A549 (cell line): ENCODE results near the gene CDHR5. TPM values are rescaled to one million over a fixed set of nuclear protein-coding genes. Genes with fewer than 3 reads are reported as not detected.
A peak's percentile ranks its signal among the peaks of the same experiment; 100 is the strongest.

Experiments
- ATAC-seq, 2 experiments: fragments of 200-7000 bp in 1 of 2; fragments of >200 bp in 1 of 2; cut with Nextera tagmentation in 1 of 2; cut with Tn5 transposase in 1 of 2; 3 replicates each; pipeline versions ENCODE4 v1.8.0 to v1.9.1; 2018 to 2020; ENCODE audit warnings: mild to moderate bottlenecking in 1 of 2, moderate library complexity in 1 of 2
- CTCF ChIA-PET: fragments of 300-600 bp; sonication (Branson Sonifier 250); formaldehyde crosslinking; extraction: SDS; loops from one replicate; lab custom pipeline; 2021; ENCODE audit warnings: antibody characterized with exemption, inconsistent platforms; lab: Yijun Ruan, JAX
- POLR2A ChIA-PET: fragments of 350-600 bp; formaldehyde crosslinking; extraction: SDS; loops from one replicate; lab custom pipeline; 2021; ENCODE audit warnings: antibody characterized with exemption, inconsistent platforms; lab: Yijun Ruan, JAX
- DNase-seq, 2 experiments: peaks; one replicate each; pipeline versions ENCODE4 v3.0.0 to v3.0.0-alpha.2; 2011 to 2016; ENCODE audit warnings: low read depth in 1 of 2, low spot score in 1 of 2
- FAIRE-seq: peaks from 2 replicates; lab custom pipeline; 2011; peaks lifted over from hg19 to GRCh38; lab: Jason Lieb, UNC
- H3K27ac ChIP-seq, 2 experiments: fragments of >200 bp; sonication (Bioruptor Twin); formaldehyde crosslinking; 3 replicates each; pipeline ENCODE4 v1.5.1; 2016 to 2017
- H3K4me1 ChIP-seq: fragments of >200 bp; sonication (Bioruptor Twin); formaldehyde crosslinking; 3 replicates; pipeline ENCODE4 v1.6.1; 2016
- H3K4me2 ChIP-seq: fragments of >200 bp; sonication (Bioruptor Twin); formaldehyde crosslinking; 3 replicates; pipeline ENCODE4 v1.6.1; 2016
- H3K4me3 ChIP-seq: fragments of >200 bp; sonication (Bioruptor Twin); formaldehyde crosslinking; 3 replicates; pipeline ENCODE4 v1.5.1; 2016
- H3K9me3 ChIP-seq: fragments of >200 bp; sonication (Bioruptor Twin); formaldehyde crosslinking; 3 replicates; pipeline ENCODE4 v1.6.1; 2016
- BCL3 ChIP-seq: fragments of >200 bp; sonication (Bioruptor Twin); formaldehyde crosslinking; IDR thresholded peaks from 3 replicates; pipeline ENCODE4 v1.6.1; 2016
- CEBPB ChIP-seq, 2 experiments: fragments of >200 bp in 1 of 2; sonication (Bioruptor Twin) in 1 of 2; formaldehyde crosslinking in 1 of 2; IDR thresholded peaks; 2 replicates each; pipeline ENCODE4 v1.6.1; 2012 to 2016
- EHF ChIP-seq: fragments of 250-450 bp; sonication (Bioruptor Pico); IDR thresholded peaks from 2 replicates; pipeline ENCODE4 v1.5.0; 2020; ENCODE audit warnings: mild to moderate bottlenecking
- ELK1 ChIP-seq: fragments of 150-350 bp; IDR thresholded peaks from 2 replicates; pipeline ENCODE4 v1.6.1; 2014; ENCODE audit warnings: low read depth, mild to moderate bottlenecking, low read length
- ESRRA ChIP-seq: fragments of 150-350 bp; IDR thresholded peaks from 2 replicates; pipeline ENCODE4 v1.6.1; 2014; ENCODE audit warnings: mild to moderate bottlenecking, low read length, borderline replicate concordance
- FOSB ChIP-seq: fragments of 250-450 bp; sonication (Bioruptor Pico); IDR thresholded peaks from 2 replicates; pipeline ENCODE4 v1.5.0; 2020; ENCODE audit warnings: mild to moderate bottlenecking, moderate library complexity
- FOXS1 ChIP-seq: fragments of 250-450 bp; sonication (Bioruptor Pico); IDR thresholded peaks from 2 replicates; pipeline ENCODE4 v1.5.0; 2020; ENCODE audit warnings: mild to moderate bottlenecking, moderate library complexity
- HEYL ChIP-seq: fragments of 250-450 bp; sonication (Bioruptor Pico); IDR thresholded peaks from 2 replicates; pipeline ENCODE4 v1.8.0; 2021; ENCODE audit warnings: mild to moderate bottlenecking, moderate library complexity
- HOXA7 ChIP-seq: fragments of 250-450 bp; sonication (Bioruptor Pico); IDR thresholded peaks from 2 replicates; pipeline ENCODE4 v1.5.0; 2020; ENCODE audit warnings: mild to moderate bottlenecking, moderate library complexity
- JUN ChIP-seq, 2 experiments: fragments of >200 bp; sonication (Bioruptor Twin); formaldehyde crosslinking; IDR thresholded peaks; 2 replicates in 1 of 2; 3 replicates in 1 of 2; pipeline ENCODE4 v1.6.1; 2016 to 2017
- PBX3 ChIP-seq: IDR thresholded peaks from 2 replicates; pipeline ENCODE4 v1.6.1; 2012
- RAD21 ChIP-seq, 2 experiments: fragments of >200 bp in 1 of 2; sonication (Bioruptor Twin) in 1 of 2; formaldehyde crosslinking in 1 of 2; IDR thresholded peaks in 1 of 2; conservative IDR thresholded peaks in 1 of 2; 2 replicates in 1 of 2; 3 replicates in 1 of 2; pipeline ENCODE4 v1.6.1; 2012 to 2018; ENCODE audit warnings: inconsistent platforms in 1 of 2
- TFCP2L1 ChIP-seq: fragments of 250-450 bp; sonication (Bioruptor Pico); IDR thresholded peaks from 2 replicates; pipeline ENCODE4 v1.5.0; 2021; ENCODE audit warnings: mild to moderate bottlenecking
- USF2 ChIP-seq: fragments of 450-650 bp; IDR thresholded peaks from 2 replicates; pipeline ENCODE4 v1.6.1; 2014; ENCODE audit warnings: antibody characterized with exemption
- ZSCAN20 ChIP-seq: fragments of 250-450 bp; sonication (Bioruptor Pico); IDR thresholded peaks from 2 replicates; pipeline ENCODE4 v1.8.0; 2022; ENCODE audit warnings: mild to moderate bottlenecking, moderate library complexity
- WGBS: methylation state at CpG from one replicate; pipeline ENCODE4 v1.1.6; 2017; ENCODE audit errors: missing lambda C conversion rate; 5-methylcytosine and 5-hydroxymethylcytosine counted together
- polyA plus RNA-seq, 4 experiments: library from polyadenylated mRNA; depleted of rRNA in 3 of 4; stranded (reverse); fragments of >200 nt; fragmentation: RNase III in 1 of 4; extraction: RNeasy Plus Mini Kit Qiagen cat#74134 plus additional on column Dnase treatment in 1 of 4; gene quantifications; 2 replicates in 3 of 4; 3 replicates in 1 of 4; pipeline ENCODE4 v1.2.3, GENCODE V29; 2011 to 2017

The CDHR5 gene
- polyA plus RNA-seq, 2 of the 4 experiments (the other 2 are of a cell fraction), result 0.08 to 0.12 TPM

GRCh38 chr11:641806-642370 lies 17.1 kb upstream of the CDHR5 start:
- DNase-seq, result no peak
- Histone ChIP-seq H3K27ac (no peak overlapping the region; a peak in 1 of 6 replicates), H3K9me3 (no peaks in the 10 kb centered on the region), H3K4me2 (no peak overlapping the region)
- ATAC-seq, result no peak
- POLR2A ChIA-PET, result no interaction called here
- CTCF ChIA-PET, result interaction anchor here (1.0 to 1.5 kb wide), 3 partner anchors 16 to 81 kb away, joined by 3 to 4 read pairs (median 3); no protein-coding TSS in a partner anchor
- no peak for FAIRE-seq
- TF ChIP-seq PBX3 (no peak), FOSB (CRISPR knock-in tag) (no peak), BCL3 (no peak)
- TF ChIP-seq, all 56 proteins: peak for 0
- WGBS, result 92% methylated on average over 18 of the region's 19 CpGs
- Histone ChIP-seq H3K4me1 (peaks cover 15% of the 10 kb centered on the region; the same call in 2 of the 3 replicates), H3K4me3 (no peak overlapping the region)

GRCh38 chr11:640021-640706 lies 15.4 kb upstream of the CDHR5 start:
- POLR2A ChIA-PET, result no interaction called here
- DNase-seq, result no peak
- H3K4me2 ChIP-seq, result no peak overlapping the region
- peaks cover 15% of the 10 kb centered on the region; the same call in 2 of the 3 replicates for H3K4me1 ChIP-seq
- no peak overlapping the region for H3K4me3 ChIP-seq
- WGBS, result 95% methylated on average over 22 of the region's 69 CpGs
- TF ChIP-seq HEYL (CRISPR knock-in tag) (no peak), JUN (IDR thresholded peaks at IDR 0.05) (0 out of 5 replicates have a peak, but pooled peaks of 1 of the 2 experiments have one; percentile 4)
- CTCF ChIA-PET, result no interaction called here
- H3K27ac ChIP-seq, result no peak overlapping the region
- no peak for FAIRE-seq
- no peak for ATAC-seq
- H3K9me3 ChIP-seq, result no peaks in the 10 kb centered on the region

GRCh38 chr11:639332-639955 lies 14.7 kb upstream of the CDHR5 start:
- FAIRE-seq, result no peak
- no peaks in the 10 kb centered on the region for H3K9me3 ChIP-seq

More at GRCh38 chr11:639332-639955, 14.7 kb upstream of the CDHR5 start:
- TF ChIP-seq FOSB (CRISPR knock-in tag) (no peak), JUN (IDR thresholded peaks at IDR 0.05) (no peak), RAD21 (conservative IDR thresholded peaks at IDR 0.05 in 1 of 2, IDR thresholded peaks at IDR 0.05 in 1 of 2) (no peak), HOXA7 (no peak), TFCP2L1 (CRISPR knock-in tag) (no peak), USF2 (no peak), EHF (CRISPR knock-in tag) (no peak), CEBPB (IDR thresholded peaks at IDR 0.05) (no peak), FOXS1 (CRISPR knock-in tag) (no peak), ESRRA (no peak), ELK1 (no peak), ZSCAN20 (no peak)
- Histone ChIP-seq H3K4me2 (no peak overlapping the region), H3K4me1 (peaks cover 15% of the 10 kb centered on the region; the same call in 2 of the 3 replicates), H3K27ac (no peak overlapping the region), H3K4me3 (no peak overlapping the region)
- WGBS, result 96% methylated on average over 57 of the region's 80 CpGs
- ChIA-PET CTCF (no interaction called here), POLR2A (no interaction called here)
- DNase-seq (no peak), ATAC-seq (no peak)
